ENCODE measurements around the gene GAS7.

GRCh38 chr17:10156599-10156947 is 41.8 kb downstream of the GAS7 start:
- no peak for TF ChIP-seq CTCF (IDR thresholded peaks at IDR 0.05; ENCODE audit: poor library complexity)
- TF ChIP-seq EZH2 (IDR thresholded peaks at IDR 0.05; ENCODE audit: borderline replicate concordance) = no peak
